Measurements from ENCODE around the gene PAX8. TPM values are rescaled to one million over a fixed set of nuclear protein-coding genes. Genes with fewer than 3 reads are reported as not detected.
"Not testable (repeated sequence)": the region's sequence is repeated elsewhere in the genome, so short reads cannot be mapped to it uniquely, and the experiment has no call there.

The PAX8 gene
- total RNA-seq, result 10 to 100 TPM in 1 of 4 donors, 1 to 10 TPM in 3; 2.8 to 23.9 (median 6.0) TPM

DNA sequence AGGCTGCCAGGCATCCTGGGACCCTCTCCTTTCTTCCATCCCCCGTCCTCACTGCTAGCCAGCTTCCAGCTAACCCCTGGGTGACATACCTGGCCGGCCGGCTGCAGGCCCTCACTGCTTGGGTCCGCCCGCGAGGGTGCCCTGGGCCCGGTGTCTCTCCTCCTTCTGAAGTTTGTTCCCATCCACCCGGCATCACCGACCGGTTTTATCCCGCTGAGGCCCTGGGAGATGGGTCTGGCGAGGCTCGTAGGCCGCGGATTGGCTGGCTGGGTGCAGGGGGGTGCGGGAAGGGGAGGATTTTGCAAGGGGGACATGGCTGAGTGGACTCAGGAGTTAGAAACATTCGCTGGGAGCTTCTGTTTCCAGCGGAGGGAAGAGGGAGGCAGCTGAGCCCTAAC lies at the start of gene PAX8:
TSS of gene PAX8 (minus strand) at position 180 of the 398 bp plus-strand sequence. CDS start 527 bp downstream, outside the sequence.
- Histone ChIP-seq H3K4me1 (peaks cover 0 to 4% of the 10 kb centered on the region in 2 donors), H3K27ac (no peak within 1 kb of the TSS), H3K9me3 (no peaks in the 10 kb centered on the region), H3K36me3 (no peaks in the 10 kb centered on the region), H3K27me3 (peaks cover 12 to 34% of the 10 kb centered on the region in 2 donors), H3K4me3 (no peak within 1 kb of the TSS)
- peak in 1 of 2 donors; percentile 52 for TF ChIP-seq POLR2A (IDR thresholded peaks at IDR 0.05)
- TF ChIP-seq, protein P1, sequence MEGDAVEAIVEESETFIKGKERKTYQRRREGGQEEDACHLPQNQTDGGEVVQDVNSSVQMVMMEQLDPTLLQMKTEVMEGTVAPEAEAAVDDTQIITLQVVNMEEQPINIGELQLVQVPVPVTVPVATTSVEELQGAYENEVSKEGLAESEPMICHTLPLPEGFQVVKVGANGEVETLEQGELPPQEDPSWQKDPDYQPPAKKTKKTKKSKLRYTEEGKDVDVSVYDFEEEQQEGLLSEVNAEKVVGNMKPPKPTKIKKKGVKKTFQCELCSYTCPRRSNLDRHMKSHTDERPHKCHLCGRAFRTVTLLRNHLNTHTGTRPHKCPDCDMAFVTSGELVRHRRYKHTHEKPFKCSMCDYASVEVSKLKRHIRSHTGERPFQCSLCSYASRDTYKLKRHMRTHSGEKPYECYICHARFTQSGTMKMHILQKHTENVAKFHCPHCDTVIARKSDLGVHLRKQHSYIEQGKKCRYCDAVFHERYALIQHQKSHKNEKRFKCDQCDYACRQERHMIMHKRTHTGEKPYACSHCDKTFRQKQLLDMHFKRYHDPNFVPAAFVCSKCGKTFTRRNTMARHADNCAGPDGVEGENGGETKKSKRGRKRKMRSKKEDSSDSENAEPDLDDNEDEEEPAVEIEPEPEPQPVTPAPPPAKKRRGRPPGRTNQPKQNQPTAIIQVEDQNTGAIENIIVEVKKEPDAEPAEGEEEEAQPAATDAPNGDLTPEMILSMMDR (IDR thresholded peaks at IDR 0.05), result no peak
- DNase-seq, result no peak
- intact Hi-C loops (cut with DNase I; ENCODE audit: low total_unique reads), result no loop called here

DNA sequence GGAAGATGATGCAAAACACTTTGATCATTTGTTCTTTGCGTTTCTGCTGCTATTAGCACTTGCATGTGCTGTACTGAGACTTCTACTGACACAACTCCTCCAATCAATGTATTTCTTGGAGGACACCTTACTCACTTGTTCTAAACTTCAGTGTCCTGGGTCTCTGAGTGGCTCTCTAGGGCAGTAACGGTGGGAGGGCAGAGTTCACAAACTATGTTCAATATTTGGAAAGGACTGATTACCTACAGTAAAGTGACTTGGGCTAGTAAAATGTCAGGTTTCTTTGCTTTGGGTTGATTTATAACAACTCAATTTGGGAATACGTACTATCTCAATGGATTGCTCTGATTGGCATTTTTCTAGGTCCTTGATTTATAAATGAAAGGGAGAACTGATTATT lies 49.3 kb upstream of the PAX8 start:
- intact Hi-C loops (cut with DNase I; ENCODE audit: low total_unique reads), result no loop called here
- no peak for DNase-seq
- no peaks in the 10 kb centered on the region for H3K36me3 ChIP-seq
- H3K27me3 ChIP-seq, result no peaks in the 10 kb centered on the region
- H3K27ac ChIP-seq, result no peak overlapping the region
- no peaks in the 10 kb centered on the region for H3K4me1 ChIP-seq
- H3K4me3 ChIP-seq, result no peak overlapping the region
- H3K9me3 ChIP-seq, result no peaks in the 10 kb centered on the region
- TF ChIP-seq, protein P1 (IDR thresholded peaks at IDR 0.05), result no peak
- TF ChIP-seq POLR2A (IDR thresholded peaks at IDR 0.05), result no peak

DNA sequence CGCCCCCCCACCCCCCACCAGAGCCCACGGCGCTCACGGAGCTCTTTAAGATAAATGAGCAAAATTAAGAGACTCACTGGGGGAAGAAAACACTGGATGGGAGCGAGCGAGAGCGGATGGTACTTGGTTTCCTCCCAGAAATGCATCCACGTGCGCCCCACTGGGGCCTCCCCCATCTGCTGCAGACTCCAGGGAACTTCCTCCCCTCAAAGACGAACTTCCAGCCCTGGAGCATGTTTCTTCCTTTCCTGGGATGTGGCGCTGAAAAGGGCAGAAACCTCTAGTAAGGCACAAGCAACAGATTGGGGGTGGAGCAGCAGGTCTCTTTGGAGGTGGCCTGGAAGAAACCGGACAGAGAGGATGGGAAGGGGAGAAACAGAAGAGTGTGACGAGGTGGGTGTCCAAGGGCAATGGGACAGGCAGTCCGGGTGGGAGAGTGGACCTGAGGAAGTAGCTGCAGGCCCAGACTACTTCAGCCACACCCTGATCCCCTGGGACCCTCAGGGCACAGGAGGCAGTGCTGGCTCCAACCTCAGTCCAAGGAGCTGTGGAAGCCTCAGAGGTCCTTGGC lies 46.5 kb upstream of the PAX8 start:
- Histone ChIP-seq H3K27ac (peak overlapping the region; percentile 56 to 64), H3K4me3 (peak overlapping the region; percentile 27)
- DNase-seq; H3K27me3 ChIP-seq; intact Hi-C loops (cut with DNase I; ENCODE audit: low total_unique reads); H3K4me1 ChIP-seq; H3K9me3 ChIP-seq; H3K36me3 ChIP-seq: not testable (repeated sequence)

DNA sequence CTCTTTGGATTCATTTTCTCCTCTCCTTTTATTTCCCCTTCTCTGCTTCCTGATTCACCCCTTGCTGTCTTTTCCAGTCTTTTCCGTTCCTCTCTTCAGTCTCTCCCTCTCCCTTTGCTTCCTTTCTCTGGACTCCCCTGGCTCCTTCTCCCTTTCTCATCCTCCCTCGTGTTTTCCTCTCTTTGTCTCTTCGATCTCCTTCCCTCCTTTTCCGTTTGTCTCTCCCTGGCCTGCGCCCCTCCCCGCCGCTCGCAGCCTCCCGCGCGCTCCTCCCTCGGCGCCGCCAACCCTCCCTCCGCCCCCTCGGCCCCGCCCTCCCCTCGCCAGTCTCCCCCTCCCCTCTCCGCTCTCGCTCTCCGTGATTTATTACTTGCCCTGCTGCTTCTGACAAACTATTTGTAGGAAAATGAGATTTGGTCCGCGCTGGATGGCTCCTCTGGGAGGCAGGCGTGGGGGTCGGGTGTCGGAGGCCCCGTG lies 46.0 kb upstream of the PAX8 start:
- Histone ChIP-seq H3K27ac (peak overlapping the region; percentile 56 to 64), H3K4me1 (no peaks in the 10 kb centered on the region), H3K4me3 (peak overlapping the region; percentile 27), H3K36me3 (no peaks in the 10 kb centered on the region), H3K9me3 (no peaks in the 10 kb centered on the region), H3K27me3 (no peaks in the 10 kb centered on the region)
- intact Hi-C loops (cut with DNase I; ENCODE audit: low total_unique reads), result no loop called here
- DNase-seq, result peak; percentile 33 to 49
- TF ChIP-seq POLR2A (IDR thresholded peaks at IDR 0.05), result no peak
- TF ChIP-seq, protein P1 (IDR thresholded peaks at IDR 0.05), result no peak

DNA sequence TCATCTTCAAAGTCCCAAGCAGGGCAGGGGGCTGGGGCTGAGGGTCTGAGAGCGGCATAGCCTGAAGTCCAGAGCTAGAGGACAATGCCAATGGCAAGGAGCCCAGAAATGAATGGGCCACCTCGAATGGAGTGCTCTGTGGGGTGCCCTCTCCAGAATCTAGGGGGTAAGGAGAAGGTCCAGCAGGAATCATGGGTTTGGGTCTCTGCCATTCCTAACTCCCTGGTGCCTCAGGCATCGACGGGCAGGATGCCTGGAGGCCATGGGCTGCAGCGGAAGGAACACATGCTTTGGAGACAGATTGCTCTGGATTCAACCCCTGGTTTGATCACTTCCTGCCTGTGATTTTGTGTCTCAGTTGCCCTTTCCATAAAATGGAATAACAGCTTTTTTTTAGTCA lies 44.4 kb upstream of the PAX8 start:
- H3K27ac ChIP-seq; H3K9me3 ChIP-seq; H3K4me3 ChIP-seq; intact Hi-C loops (cut with DNase I; ENCODE audit: low total_unique reads); H3K4me1 ChIP-seq; H3K36me3 ChIP-seq; DNase-seq; H3K27me3 ChIP-seq: not testable (repeated sequence)

DNA sequence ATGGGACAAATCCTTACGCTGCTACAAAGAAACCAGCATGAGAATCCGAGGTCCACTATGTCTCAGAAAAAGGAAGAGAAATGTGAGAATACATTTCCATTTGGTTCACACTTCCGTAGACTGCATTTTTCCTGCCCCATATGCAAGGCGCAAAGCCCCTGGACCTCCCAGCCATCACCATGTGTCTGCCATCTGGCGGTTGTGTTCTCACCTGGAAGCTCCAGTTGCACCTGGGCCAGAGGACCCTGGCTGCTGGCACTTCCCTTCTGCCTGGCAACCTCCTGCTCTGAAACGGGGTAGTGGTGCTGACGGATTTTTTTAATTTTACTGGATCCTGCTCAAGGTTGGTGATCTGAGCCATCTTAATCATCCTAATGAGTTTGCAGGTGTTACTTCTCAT lies 41.4 kb upstream of the PAX8 start:
- H3K27ac ChIP-seq; DNase-seq; intact Hi-C loops (cut with DNase I; ENCODE audit: low total_unique reads); H3K36me3 ChIP-seq; H3K4me1 ChIP-seq; H3K4me3 ChIP-seq; H3K27me3 ChIP-seq; H3K9me3 ChIP-seq: not testable (repeated sequence)

DNA sequence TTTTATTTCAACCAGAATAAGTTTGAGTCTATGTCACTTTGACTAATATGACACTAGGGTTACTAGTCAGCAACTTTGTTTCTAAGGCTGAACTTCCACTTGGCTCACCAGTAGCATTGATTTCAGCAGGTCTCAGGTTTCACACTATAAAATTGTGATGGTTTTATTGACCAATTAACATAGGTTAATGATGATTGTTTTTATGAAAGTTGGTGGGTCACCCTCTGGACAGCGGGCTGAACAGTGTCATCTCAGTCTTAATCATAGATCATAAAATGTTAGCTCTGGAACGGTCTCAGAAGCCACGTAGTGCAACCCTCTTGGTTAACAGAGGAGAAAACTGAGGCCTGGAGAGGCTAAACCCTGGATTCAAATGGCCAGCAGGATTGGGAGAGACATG lies 40.2 kb upstream of the PAX8 start:
- H3K36me3 ChIP-seq; H3K4me3 ChIP-seq; H3K27me3 ChIP-seq; intact Hi-C loops (cut with DNase I; ENCODE audit: low total_unique reads); H3K27ac ChIP-seq; DNase-seq; H3K4me1 ChIP-seq; H3K9me3 ChIP-seq: not testable (repeated sequence)
